ENCODE measurements around the gene ERMARD. TPM values are rescaled to one million over a fixed set of nuclear protein-coding genes. Genes with fewer than 3 reads are reported as not detected.

ERMARD gene
- total and polyA plus RNA-seq, 2 donors (not counting 1 experiment from before 2014, with no cell fraction given) = 22.0 to 32.5 TPM

DNA sequence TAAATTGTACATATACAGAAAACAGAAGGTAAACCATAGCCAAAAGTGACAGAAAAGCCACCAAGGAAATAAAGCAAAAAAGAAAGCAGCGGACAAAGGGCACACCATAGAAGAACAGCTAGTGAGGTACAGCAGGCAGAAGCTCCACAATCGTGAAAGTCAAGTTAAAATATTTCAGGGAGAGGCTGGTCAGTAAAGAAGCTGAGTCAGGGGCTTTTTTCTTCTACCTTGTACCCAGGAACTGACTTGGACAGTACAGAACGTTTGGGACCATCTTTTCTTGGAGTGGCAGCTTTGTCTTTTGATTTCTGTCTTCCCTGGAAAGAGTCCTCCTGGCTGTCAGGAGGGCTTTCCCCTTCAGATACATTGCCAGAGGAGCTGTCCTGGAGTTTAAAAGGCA lies 41.4 kb upstream of the ERMARD start:
- H3K36me3 ChIP-seq (ENCODE audit: control insufficient read depth, insufficient read depth, low read length) = no peaks in the 10 kb centered on the region
- H3K4me3 ChIP-seq (replicated peaks in 1 of 4; ENCODE audit: control extremely low read depth in 1 of 4, insufficient read depth in 1 of 4, low read depth in 3 of 4, low read length in 4 of 4) = no peak overlapping the region
- H3K9ac ChIP-seq (ENCODE audit: insufficient read depth, low read length) = no peak overlapping the region
- H4K20me1 ChIP-seq (ENCODE audit: control insufficient read depth, extremely low read depth, insufficient read depth, low read length) = no peaks in the 10 kb centered on the region
- H3K4me1 ChIP-seq (ENCODE audit: control insufficient read depth, extremely low read depth, insufficient read depth, low read length) = peaks cover 2% of the 10 kb centered on the region
- H3K79me2 ChIP-seq (ENCODE audit: control insufficient read depth, insufficient read depth, low read length) = peaks cover under 1% of the 10 kb centered on the region
- no peak overlapping the region for H3K4me2 ChIP-seq (ENCODE audit: extremely low read depth, insufficient read depth, low read length)
- H3K27ac ChIP-seq (ENCODE audit: insufficient read depth, low read length) = no peak overlapping the region
- H3K9me3 ChIP-seq (ENCODE audit: control insufficient read depth, insufficient read depth, low read depth, low read length) = no peaks in the 10 kb centered on the region
- H3K27me3 ChIP-seq (ENCODE audit: control insufficient read depth, insufficient read depth, low read length) = no peaks in the 10 kb centered on the region
- no peak for DNase-seq (ENCODE audit: low read depth in 2 of 2)
- no peak overlapping the region for H2AFZ ChIP-seq (ENCODE audit: low read length)
- TF ChIP-seq EZH2 (IDR thresholded peaks at IDR 0.05; ENCODE audit: low read length, missing control alignments) = no peak
- TF ChIP-seq, protein P1, sequence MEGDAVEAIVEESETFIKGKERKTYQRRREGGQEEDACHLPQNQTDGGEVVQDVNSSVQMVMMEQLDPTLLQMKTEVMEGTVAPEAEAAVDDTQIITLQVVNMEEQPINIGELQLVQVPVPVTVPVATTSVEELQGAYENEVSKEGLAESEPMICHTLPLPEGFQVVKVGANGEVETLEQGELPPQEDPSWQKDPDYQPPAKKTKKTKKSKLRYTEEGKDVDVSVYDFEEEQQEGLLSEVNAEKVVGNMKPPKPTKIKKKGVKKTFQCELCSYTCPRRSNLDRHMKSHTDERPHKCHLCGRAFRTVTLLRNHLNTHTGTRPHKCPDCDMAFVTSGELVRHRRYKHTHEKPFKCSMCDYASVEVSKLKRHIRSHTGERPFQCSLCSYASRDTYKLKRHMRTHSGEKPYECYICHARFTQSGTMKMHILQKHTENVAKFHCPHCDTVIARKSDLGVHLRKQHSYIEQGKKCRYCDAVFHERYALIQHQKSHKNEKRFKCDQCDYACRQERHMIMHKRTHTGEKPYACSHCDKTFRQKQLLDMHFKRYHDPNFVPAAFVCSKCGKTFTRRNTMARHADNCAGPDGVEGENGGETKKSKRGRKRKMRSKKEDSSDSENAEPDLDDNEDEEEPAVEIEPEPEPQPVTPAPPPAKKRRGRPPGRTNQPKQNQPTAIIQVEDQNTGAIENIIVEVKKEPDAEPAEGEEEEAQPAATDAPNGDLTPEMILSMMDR (conservative IDR thresholded peaks at IDR 0.05 in 1 of 2, IDR thresholded peaks at IDR 0.05 in 1 of 2; ENCODE audit: low read depth in 1 of 2, low read length in 2 of 2) = no peak

DNA sequence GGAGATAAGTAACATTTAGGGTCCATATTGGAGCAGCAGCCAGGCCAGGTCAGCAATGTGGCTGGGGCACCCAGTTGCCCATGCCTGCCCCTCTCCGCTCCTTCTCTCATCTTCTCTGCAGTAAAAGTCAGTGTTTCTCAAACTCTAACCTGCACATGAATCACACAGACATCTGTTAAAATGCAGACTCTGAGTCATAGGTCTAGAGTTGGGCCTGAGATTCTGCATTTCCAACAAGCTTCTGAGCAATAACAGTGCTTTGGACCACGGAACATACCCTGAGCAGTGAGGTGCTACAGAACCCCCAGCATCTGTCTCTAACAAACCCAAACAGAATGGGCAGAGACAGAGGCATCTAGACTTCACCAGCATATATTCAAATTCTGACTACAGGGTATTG lies 37.2 kb upstream of the ERMARD start:
- H3K27me3 ChIP-seq (ENCODE audit: control insufficient read depth, insufficient read depth, low read length) = no peaks in the 10 kb centered on the region
- no peak for DNase-seq (ENCODE audit: low read depth in 2 of 2)
- peaks cover 4% of the 10 kb centered on the region for H3K79me2 ChIP-seq (ENCODE audit: control insufficient read depth, insufficient read depth, low read length)
- H2AFZ ChIP-seq (ENCODE audit: low read length) = no peak overlapping the region
- no peaks in the 10 kb centered on the region for H3K36me3 ChIP-seq (ENCODE audit: control insufficient read depth, insufficient read depth, low read length)
- no peak overlapping the region for H3K4me2 ChIP-seq (ENCODE audit: extremely low read depth, insufficient read depth, low read length)
- no peaks in the 10 kb centered on the region for H4K20me1 ChIP-seq (ENCODE audit: control insufficient read depth, extremely low read depth, insufficient read depth, low read length)
- H3K4me1 ChIP-seq (ENCODE audit: control insufficient read depth, extremely low read depth, insufficient read depth, low read length) = no peaks in the 10 kb centered on the region
- no peak overlapping the region for H3K4me3 ChIP-seq (replicated peaks in 1 of 4; ENCODE audit: control extremely low read depth in 1 of 4, insufficient read depth in 1 of 4, low read depth in 3 of 4, low read length in 4 of 4)
- TF ChIP-seq, protein P1 (conservative IDR thresholded peaks at IDR 0.05 in 1 of 2, IDR thresholded peaks at IDR 0.05 in 1 of 2; ENCODE audit: low read depth in 1 of 2, low read length in 2 of 2) = no peak
- TF ChIP-seq EZH2 (IDR thresholded peaks at IDR 0.05; ENCODE audit: low read length, missing control alignments) = no peak
- H3K9ac ChIP-seq (ENCODE audit: insufficient read depth, low read length) = no peak overlapping the region
- no peak overlapping the region for H3K27ac ChIP-seq (ENCODE audit: insufficient read depth, low read length)
- H3K9me3 ChIP-seq (ENCODE audit: control insufficient read depth, insufficient read depth, low read depth, low read length) = no peaks in the 10 kb centered on the region

DNA sequence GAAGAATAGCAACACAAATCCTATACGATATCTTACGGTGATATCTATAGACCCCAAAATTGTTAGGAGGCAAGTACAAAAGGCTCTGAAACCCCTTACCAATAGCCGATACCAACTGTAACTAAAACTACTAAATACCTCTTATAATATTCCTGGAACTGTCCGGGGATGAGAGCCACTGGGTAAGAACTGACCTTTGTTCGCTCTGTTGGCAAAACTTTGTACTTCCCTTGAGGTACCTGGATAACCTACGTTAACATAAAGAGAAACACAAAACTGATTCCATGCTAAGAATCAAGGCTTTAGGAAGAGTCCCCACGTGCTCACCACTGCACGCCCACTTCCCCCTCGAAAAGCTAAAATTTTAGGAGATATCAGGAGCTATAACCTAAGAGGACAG lies 36.8 kb upstream of the ERMARD start:
- H3K9ac ChIP-seq (ENCODE audit: insufficient read depth, low read length) = no peak overlapping the region
- no peaks in the 10 kb centered on the region for H4K20me1 ChIP-seq (ENCODE audit: control insufficient read depth, extremely low read depth, insufficient read depth, low read length)
- H3K27ac ChIP-seq (ENCODE audit: insufficient read depth, low read length) = no peak overlapping the region
- no peak overlapping the region for H3K4me3 ChIP-seq (replicated peaks in 1 of 4; ENCODE audit: control extremely low read depth in 1 of 4, insufficient read depth in 1 of 4, low read depth in 3 of 4, low read length in 4 of 4)
- H3K36me3 ChIP-seq (ENCODE audit: control insufficient read depth, insufficient read depth, low read length) = no peaks in the 10 kb centered on the region
- no peaks in the 10 kb centered on the region for H3K27me3 ChIP-seq (ENCODE audit: control insufficient read depth, insufficient read depth, low read length)
- TF ChIP-seq, protein P1 (conservative IDR thresholded peaks at IDR 0.05 in 1 of 2, IDR thresholded peaks at IDR 0.05 in 1 of 2; ENCODE audit: low read depth in 1 of 2, low read length in 2 of 2) = no peak
- no peak for TF ChIP-seq EZH2 (IDR thresholded peaks at IDR 0.05; ENCODE audit: low read length, missing control alignments)
- H3K4me2 ChIP-seq (ENCODE audit: extremely low read depth, insufficient read depth, low read length) = no peak overlapping the region
- H3K4me1 ChIP-seq (ENCODE audit: control insufficient read depth, extremely low read depth, insufficient read depth, low read length) = no peaks in the 10 kb centered on the region
- DNase-seq (ENCODE audit: low read depth in 2 of 2) = no peak
- no peak overlapping the region for H2AFZ ChIP-seq (ENCODE audit: low read length)
- H3K9me3 ChIP-seq (ENCODE audit: control insufficient read depth, insufficient read depth, low read depth, low read length) = no peaks in the 10 kb centered on the region
- peaks cover 7% of the 10 kb centered on the region for H3K79me2 ChIP-seq (ENCODE audit: control insufficient read depth, insufficient read depth, low read length)
